ENCODE results near the gene HLA-B.

Gene HLA-B

GRCh38 chr6:31349301-31349700 is 7.7 kb downstream of the HLA-B start:
- H3K27me3 ChIP-seq (ENCODE audit: control insufficient read depth in 5 of 5, insufficient read depth in 4 of 5, low read length in 5 of 5): no peaks in the 10 kb centered on the region
- no peak overlapping the region for H3K4me3 ChIP-seq (ENCODE audit: low read depth in 1 of 5, low read length in 5 of 5)
- H3K4me1 ChIP-seq (ENCODE audit: control insufficient read depth in 5 of 5, insufficient read depth in 5 of 5, low read length in 5 of 5): peaks cover 0 to 8% (median 0%) of the 10 kb centered on the region in 5 donors
- H3K9ac ChIP-seq (ENCODE audit: low read length in 5 of 5): no peak overlapping the region
- H3K36me3 ChIP-seq (ENCODE audit: control insufficient read depth in 5 of 5, insufficient read depth in 5 of 5, low read length in 5 of 5): peaks cover 0 to 10% (median 9%) of the 10 kb centered on the region in 5 donors
- no peaks in the 10 kb centered on the region for H3K9me3 ChIP-seq (ENCODE audit: control insufficient read depth in 5 of 5, low read length in 5 of 5)
- no peak overlapping the region for H3K27ac ChIP-seq (ENCODE audit: low read depth, low read length)

GRCh38 chr6:31345026-31345730 is 11.8 kb downstream of the HLA-B start:
- no peaks in the 10 kb centered on the region for H3K36me3 ChIP-seq (ENCODE audit: control insufficient read depth in 5 of 5, insufficient read depth in 5 of 5, low read length in 5 of 5)
- no peak overlapping the region for H3K27ac ChIP-seq (ENCODE audit: low read depth, low read length)
- peaks cover 0 to 4% (median 0%) of the 10 kb centered on the region in 5 donors for H3K9me3 ChIP-seq (ENCODE audit: control insufficient read depth in 5 of 5, low read length in 5 of 5)
- no peak overlapping the region for H3K4me3 ChIP-seq (ENCODE audit: low read depth in 1 of 5, low read length in 5 of 5)
- no peaks in the 10 kb centered on the region for H3K27me3 ChIP-seq (ENCODE audit: control insufficient read depth in 5 of 5, insufficient read depth in 4 of 5, low read length in 5 of 5)
- no peak overlapping the region for H3K9ac ChIP-seq (ENCODE audit: low read length in 5 of 5)
- no peaks in the 10 kb centered on the region for H3K4me1 ChIP-seq (ENCODE audit: control insufficient read depth in 5 of 5, insufficient read depth in 5 of 5, low read length in 5 of 5)

GRCh38 chr6:31340228-31340627 is 16.8 kb downstream of the HLA-B start:
- Histone ChIP-seq H3K36me3 (ENCODE audit: control insufficient read depth in 5 of 5, insufficient read depth in 5 of 5, low read length in 5 of 5) (no peaks in the 10 kb centered on the region), H3K27me3 (ENCODE audit: control insufficient read depth in 5 of 5, insufficient read depth in 4 of 5, low read length in 5 of 5) (no peaks in the 10 kb centered on the region), H3K27ac (ENCODE audit: low read depth, low read length) (no peak overlapping the region), H3K9me3 (ENCODE audit: control insufficient read depth in 5 of 5, low read length in 5 of 5) (peaks cover 6 to 22% (median 13%) of the 10 kb centered on the region in 5 donors), H3K4me1 (ENCODE audit: control insufficient read depth in 5 of 5, insufficient read depth in 5 of 5, low read length in 5 of 5) (no peaks in the 10 kb centered on the region), H3K9ac (ENCODE audit: low read length in 5 of 5) (no peak overlapping the region), H3K4me3 (ENCODE audit: low read depth in 1 of 5, low read length in 5 of 5) (no peak overlapping the region)

DNA sequence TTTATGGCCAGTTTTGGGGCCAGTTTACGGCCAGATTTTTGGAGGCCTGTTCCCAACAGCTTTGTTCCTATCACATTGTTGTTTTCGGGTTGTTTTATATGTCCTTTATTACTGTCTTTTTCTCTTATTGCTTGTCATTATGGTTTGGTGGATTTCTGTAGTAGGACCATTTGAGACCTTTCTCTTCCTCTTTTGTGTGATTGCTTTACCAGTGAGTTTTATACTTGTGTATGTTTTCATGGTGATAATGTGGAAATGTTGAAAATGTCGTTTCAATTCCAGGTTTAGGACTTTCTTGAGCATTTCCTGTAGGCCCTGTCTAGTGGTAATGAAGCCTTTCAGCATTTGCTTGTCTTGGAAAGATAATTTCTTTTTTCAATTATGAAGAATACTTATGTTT is 17.8 kb downstream of the HLA-B start:
- no peaks in the 10 kb centered on the region for H3K36me3 ChIP-seq (ENCODE audit: control insufficient read depth in 5 of 5, insufficient read depth in 5 of 5, low read length in 5 of 5)
- H3K9me3 ChIP-seq (ENCODE audit: control insufficient read depth in 5 of 5, low read length in 5 of 5): peaks cover 6 to 22% (median 13%) of the 10 kb centered on the region in 5 donors
- H3K4me1 ChIP-seq (ENCODE audit: control insufficient read depth in 5 of 5, insufficient read depth in 5 of 5, low read length in 5 of 5): no peaks in the 10 kb centered on the region
- H3K4me3 ChIP-seq (ENCODE audit: low read depth in 1 of 5, low read length in 5 of 5): no peak overlapping the region
- no peak overlapping the region for H3K9ac ChIP-seq (ENCODE audit: low read length in 5 of 5)
- H3K27ac ChIP-seq (ENCODE audit: low read depth, low read length): no peak overlapping the region
- no peaks in the 10 kb centered on the region for H3K27me3 ChIP-seq (ENCODE audit: control insufficient read depth in 5 of 5, insufficient read depth in 4 of 5, low read length in 5 of 5)

DNA sequence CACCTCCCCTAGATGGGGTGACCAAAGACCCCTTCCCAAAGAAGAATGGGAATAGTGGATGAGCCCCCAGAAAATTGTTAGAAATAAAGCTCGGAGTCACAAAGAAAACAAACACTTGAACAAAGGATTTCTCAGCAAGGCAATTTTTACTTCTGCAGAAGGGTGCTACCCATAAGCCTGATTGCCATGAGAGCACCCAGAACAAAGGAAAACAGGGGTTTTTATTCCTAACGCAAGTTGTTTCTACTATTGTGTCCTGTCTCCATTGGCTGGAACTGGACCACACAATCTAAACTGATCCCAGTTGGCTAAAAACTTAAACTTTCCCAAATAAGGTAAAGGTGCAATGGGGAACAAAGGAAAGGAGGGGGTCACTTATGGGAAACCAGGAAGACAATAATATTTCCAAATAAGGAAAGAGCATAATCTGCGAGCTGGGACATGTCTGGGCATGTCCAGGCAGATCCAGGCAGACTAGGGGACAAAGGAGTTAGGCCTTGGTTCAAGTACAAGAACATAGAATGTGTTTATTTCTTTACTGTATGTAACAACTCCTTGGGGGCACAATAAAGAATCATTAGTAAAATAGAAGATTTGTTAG is 20.0 kb downstream of the HLA-B start:
- no peaks in the 10 kb centered on the region for H3K27me3 ChIP-seq (ENCODE audit: control insufficient read depth in 5 of 5, insufficient read depth in 4 of 5, low read length in 5 of 5)
- no peaks in the 10 kb centered on the region for H3K36me3 ChIP-seq (ENCODE audit: control insufficient read depth in 5 of 5, insufficient read depth in 5 of 5, low read length in 5 of 5)
- H3K9me3 ChIP-seq (ENCODE audit: control insufficient read depth in 5 of 5, low read length in 5 of 5): peaks cover 6 to 22% (median 13%) of the 10 kb centered on the region in 5 donors
- no peak overlapping the region for H3K4me3 ChIP-seq (ENCODE audit: low read depth in 1 of 5, low read length in 5 of 5)
- H3K4me1 ChIP-seq (ENCODE audit: control insufficient read depth in 5 of 5, insufficient read depth in 5 of 5, low read length in 5 of 5): no peaks in the 10 kb centered on the region
- H3K9ac ChIP-seq (ENCODE audit: low read length in 5 of 5): no peak overlapping the region
- H3K27ac ChIP-seq (ENCODE audit: low read depth, low read length): no peak overlapping the region

GRCh38 chr6:31332637-31333602 is 24.1 kb downstream of the HLA-B start:
- H3K9ac ChIP-seq (ENCODE audit: low read length in 5 of 5): no peak overlapping the region
- no peak overlapping the region for H3K4me3 ChIP-seq (ENCODE audit: low read depth in 1 of 5, low read length in 5 of 5)

DNA sequence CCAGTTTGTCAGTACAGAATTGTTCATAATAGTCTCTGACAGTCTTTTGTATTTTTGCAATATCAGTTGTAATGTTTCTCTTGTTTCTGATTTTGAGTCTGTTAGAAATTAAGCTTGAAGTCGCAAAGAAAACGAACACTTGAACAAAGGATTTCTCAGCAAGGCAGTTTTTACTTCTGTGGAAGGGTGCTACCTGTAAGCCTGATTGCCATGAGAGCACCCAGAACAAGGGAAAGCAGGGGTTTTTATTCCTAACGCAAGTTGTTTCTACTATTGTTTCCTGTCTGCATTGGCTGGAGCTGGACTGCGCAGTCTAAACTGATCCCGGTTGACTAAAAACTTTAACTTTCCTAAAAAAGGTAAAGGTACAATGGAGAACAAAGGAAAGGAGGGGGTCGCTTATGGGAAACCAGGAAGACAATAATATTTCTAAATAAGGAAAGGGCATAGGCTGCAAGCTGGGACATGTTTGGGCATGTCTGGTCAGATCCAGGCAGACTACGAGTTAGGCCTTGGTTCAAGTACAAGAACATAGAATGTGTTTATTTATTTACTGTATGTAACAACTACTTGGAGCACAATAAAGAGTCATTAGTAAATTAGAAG is 28.5 kb downstream of the HLA-B start:
- Histone ChIP-seq H3K27me3 (ENCODE audit: control insufficient read depth in 5 of 5, insufficient read depth in 4 of 5, low read length in 5 of 5) (no peaks in the 10 kb centered on the region), H3K4me3 (ENCODE audit: low read depth in 1 of 5, low read length in 5 of 5) (no peak overlapping the region), H3K27ac (ENCODE audit: low read depth, low read length) (no peak overlapping the region), H3K9ac (ENCODE audit: low read length in 5 of 5) (no peak overlapping the region), H3K9me3 (ENCODE audit: control insufficient read depth in 5 of 5, low read length in 5 of 5) (peaks cover 0 to 9% (median 0%) of the 10 kb centered on the region in 5 donors), H3K36me3 (ENCODE audit: control insufficient read depth in 5 of 5, insufficient read depth in 5 of 5, low read length in 5 of 5) (no peaks in the 10 kb centered on the region), H3K4me1 (ENCODE audit: control insufficient read depth in 5 of 5, insufficient read depth in 5 of 5, low read length in 5 of 5) (no peaks in the 10 kb centered on the region)

More at GRCh38 chr6:31332637-31333602, 24.1 kb downstream of the HLA-B start:
- Histone ChIP-seq H3K27ac (ENCODE audit: low read depth, low read length) (no peak overlapping the region), H3K27me3 (ENCODE audit: control insufficient read depth in 5 of 5, insufficient read depth in 4 of 5, low read length in 5 of 5) (no peaks in the 10 kb centered on the region), H3K4me1 (ENCODE audit: control insufficient read depth in 5 of 5, insufficient read depth in 5 of 5, low read length in 5 of 5) (no peaks in the 10 kb centered on the region), H3K36me3 (ENCODE audit: control insufficient read depth in 5 of 5, insufficient read depth in 5 of 5, low read length in 5 of 5) (no peaks in the 10 kb centered on the region), H3K9me3 (ENCODE audit: control insufficient read depth in 5 of 5, low read length in 5 of 5) (peaks cover 6 to 19% (median 13%) of the 10 kb centered on the region in 5 donors)

DNA sequence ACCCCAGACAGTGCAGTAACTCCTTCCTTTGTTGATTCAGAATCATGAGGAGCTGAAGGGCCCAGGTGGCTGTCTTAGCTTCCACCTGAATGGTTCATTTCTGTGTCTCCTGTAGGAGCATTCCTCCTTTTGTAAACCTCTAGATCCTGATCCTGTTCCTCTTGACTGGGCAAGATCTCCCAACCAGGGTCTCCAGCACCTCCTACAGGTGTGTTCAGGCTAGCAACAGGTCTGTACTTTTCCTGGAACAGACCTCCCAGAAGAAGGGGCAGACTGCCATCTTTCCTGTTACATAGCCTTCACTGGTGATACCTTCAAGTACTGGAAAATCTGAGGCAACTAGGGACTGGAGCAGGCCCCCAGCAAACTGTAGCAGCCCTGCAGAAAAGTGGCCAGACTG is 35.2 kb downstream of the HLA-B start:
- H3K36me3 ChIP-seq (ENCODE audit: control insufficient read depth in 5 of 5, insufficient read depth in 5 of 5, low read length in 5 of 5): no peaks in the 10 kb centered on the region
- H3K9me3 ChIP-seq (ENCODE audit: control insufficient read depth in 5 of 5, low read length in 5 of 5): peaks cover 0 to 2% (median 0%) of the 10 kb centered on the region in 5 donors
- no peaks in the 10 kb centered on the region for H3K27me3 ChIP-seq (ENCODE audit: control insufficient read depth in 5 of 5, insufficient read depth in 4 of 5, low read length in 5 of 5)
- H3K4me1 ChIP-seq (ENCODE audit: control insufficient read depth in 5 of 5, insufficient read depth in 5 of 5, low read length in 5 of 5): no peaks in the 10 kb centered on the region
- no peak overlapping the region for H3K4me3 ChIP-seq (ENCODE audit: low read depth in 1 of 5, low read length in 5 of 5)
- H3K27ac ChIP-seq (ENCODE audit: low read depth, low read length): no peak overlapping the region
- no peak overlapping the region for H3K9ac ChIP-seq (ENCODE audit: low read length in 5 of 5)

DNA sequence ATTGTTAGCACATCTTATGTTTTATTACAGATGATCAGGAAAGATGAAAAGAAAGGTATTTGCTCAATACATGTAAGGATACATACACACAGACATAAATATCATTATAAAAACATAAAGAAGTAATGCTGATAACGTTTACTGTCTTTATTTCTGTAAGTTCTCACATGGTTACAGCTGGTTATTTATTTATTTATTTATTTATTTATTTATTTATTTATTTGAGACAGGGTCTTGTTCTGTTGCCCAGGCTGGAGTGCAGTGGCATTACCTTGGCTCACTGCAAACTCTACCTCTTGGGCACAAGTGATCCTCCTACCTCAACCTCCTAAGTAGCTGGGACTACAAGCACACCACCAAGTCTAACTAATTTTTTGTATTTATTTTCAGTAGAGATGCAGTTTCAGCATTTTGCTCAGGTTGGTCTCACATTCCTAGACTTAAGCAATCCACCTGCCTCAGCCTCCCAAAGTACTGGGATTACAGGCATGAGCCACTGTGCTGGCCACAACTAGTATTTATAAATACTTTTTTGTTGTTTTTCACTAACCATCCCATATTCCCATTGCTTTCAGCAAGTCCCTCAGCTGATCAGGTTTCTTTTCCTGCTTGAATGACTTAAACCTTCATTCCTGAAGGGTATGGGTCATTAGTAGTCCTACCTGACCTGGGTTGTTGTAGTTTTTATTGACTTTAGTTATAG is 35.8 kb downstream of the HLA-B start:
- Histone ChIP-seq H3K9ac (ENCODE audit: low read length in 5 of 5) (no peak overlapping the region), H3K27ac (ENCODE audit: low read depth, low read length) (no peak overlapping the region), H3K4me3 (ENCODE audit: low read depth in 1 of 5, low read length in 5 of 5) (no peak overlapping the region), H3K4me1 (ENCODE audit: control insufficient read depth in 5 of 5, insufficient read depth in 5 of 5, low read length in 5 of 5) (no peaks in the 10 kb centered on the region), H3K9me3 (ENCODE audit: control insufficient read depth in 5 of 5, low read length in 5 of 5) (no peaks in the 10 kb centered on the region), H3K36me3 (ENCODE audit: control insufficient read depth in 5 of 5, insufficient read depth in 5 of 5, low read length in 5 of 5) (no peaks in the 10 kb centered on the region), H3K27me3 (ENCODE audit: control insufficient read depth in 5 of 5, insufficient read depth in 4 of 5, low read length in 5 of 5) (peaks cover 0 to 1% (median 0%) of the 10 kb centered on the region in 5 donors)

Data from subcutaneous abdominal adipose tissue (tissue), 5 donors.